ENCODE results near the gene CYB561. TPM values are rescaled to one million over a fixed set of nuclear protein-coding genes. Genes with fewer than 3 reads are reported as not detected.

Gene CYB561
- total and polyA plus RNA-seq, 2 donors (not counting 3 experiments of a cell fraction or from before 2014, with no cell fraction given) = 34.9 to 71.1 TPM

DNA sequence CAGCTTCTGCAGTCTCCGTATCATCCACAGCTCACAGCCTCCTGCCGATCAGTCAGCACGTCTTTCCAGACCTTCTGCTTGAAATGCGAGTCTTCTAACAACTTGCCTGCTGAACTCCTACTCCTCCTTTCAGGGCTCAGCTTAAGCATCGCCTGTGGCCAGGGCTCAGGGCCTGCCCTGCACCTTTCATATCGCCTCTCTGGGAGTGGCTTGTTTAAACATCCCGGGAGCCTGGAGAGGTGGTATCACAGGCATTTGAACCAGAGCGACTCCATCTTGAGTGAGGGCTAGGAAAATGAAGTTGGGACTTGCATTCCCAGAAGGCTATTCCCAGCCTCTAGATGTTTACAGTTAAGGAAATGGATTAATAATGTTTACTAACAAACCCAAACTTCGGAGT, 13.9 kb upstream of the CYB561 start:
- DNase-seq (ENCODE audit: low read depth, low spot score) = no peak
- CTCF ChIA-PET = interaction anchor here (2.7 to 3.4 kb wide), 2 partner anchors 18 to 34 kb away, joined by 12 to 18 read pairs; partner anchors contain the start of gene ACE
- no TSS peak for BruUV-seq (replicated peaks)

More for the DNA sequence above, 13.9 kb upstream of the CYB561 start:
- no peak overlapping the region for H3K9ac ChIP-seq (replicated peaks; ENCODE audit: extremely low read depth, insufficient read depth, low read length)
- no peaks in the 10 kb centered on the region for H3K9me1 ChIP-seq (replicated peaks; ENCODE audit: control insufficient read depth, extremely low read depth, insufficient read depth, low read length)
- peaks cover 11% of the 10 kb centered on the region for H3K4me1 ChIP-seq (ENCODE audit: control insufficient read depth, extremely low read depth, insufficient read depth, low read length)
- no peaks in the 10 kb centered on the region for H3K27me3 ChIP-seq (ENCODE audit: control insufficient read depth in 2 of 2, insufficient read depth in 2 of 2, low read length in 2 of 2)
- FAIRE-seq = no peak
- TF ChIP-seq, protein P1, sequence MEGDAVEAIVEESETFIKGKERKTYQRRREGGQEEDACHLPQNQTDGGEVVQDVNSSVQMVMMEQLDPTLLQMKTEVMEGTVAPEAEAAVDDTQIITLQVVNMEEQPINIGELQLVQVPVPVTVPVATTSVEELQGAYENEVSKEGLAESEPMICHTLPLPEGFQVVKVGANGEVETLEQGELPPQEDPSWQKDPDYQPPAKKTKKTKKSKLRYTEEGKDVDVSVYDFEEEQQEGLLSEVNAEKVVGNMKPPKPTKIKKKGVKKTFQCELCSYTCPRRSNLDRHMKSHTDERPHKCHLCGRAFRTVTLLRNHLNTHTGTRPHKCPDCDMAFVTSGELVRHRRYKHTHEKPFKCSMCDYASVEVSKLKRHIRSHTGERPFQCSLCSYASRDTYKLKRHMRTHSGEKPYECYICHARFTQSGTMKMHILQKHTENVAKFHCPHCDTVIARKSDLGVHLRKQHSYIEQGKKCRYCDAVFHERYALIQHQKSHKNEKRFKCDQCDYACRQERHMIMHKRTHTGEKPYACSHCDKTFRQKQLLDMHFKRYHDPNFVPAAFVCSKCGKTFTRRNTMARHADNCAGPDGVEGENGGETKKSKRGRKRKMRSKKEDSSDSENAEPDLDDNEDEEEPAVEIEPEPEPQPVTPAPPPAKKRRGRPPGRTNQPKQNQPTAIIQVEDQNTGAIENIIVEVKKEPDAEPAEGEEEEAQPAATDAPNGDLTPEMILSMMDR (IDR thresholded peaks at IDR 0.05; ENCODE audit: extremely low read depth in 1 of 2, insufficient read depth in 1 of 2, low read depth in 1 of 2, low read length in 2 of 2) = no peak
- TF ChIP-seq POLR2AphosphoS5 (IDR thresholded peaks at IDR 0.05; ENCODE audit: insufficient read depth, low read depth, low read length) (no peak), JUN (IDR thresholded peaks at IDR 0.05; ENCODE audit: borderline replicate concordance, insufficient read depth, insufficient read length, low read depth) (no peak), POLR2A (IDR thresholded peaks at IDR 0.05; ENCODE audit: low read depth, low read length) (no peak), EZH2 (IDR thresholded peaks at IDR 0.05; ENCODE audit: borderline replicate concordance, low read depth, low read length, severe bottlenecking) (no peak), MYC (IDR thresholded peaks at IDR 0.05; ENCODE audit: low read depth, low read length) (no peak), GATA2 (IDR thresholded peaks at IDR 0.05; ENCODE audit: insufficient read depth, insufficient read length, low read depth, low read length) (no peak), FOS (IDR thresholded peaks at IDR 0.05; ENCODE audit: borderline replicate concordance, insufficient read depth, low read length) (no peak)
- TF ChIP-seq, protein P2, sequence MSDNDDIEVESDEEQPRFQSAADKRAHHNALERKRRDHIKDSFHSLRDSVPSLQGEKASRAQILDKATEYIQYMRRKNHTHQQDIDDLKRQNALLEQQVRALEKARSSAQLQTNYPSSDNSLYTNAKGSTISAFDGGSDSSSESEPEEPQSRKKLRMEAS (IDR thresholded peaks at IDR 0.05; ENCODE audit: insufficient read depth, insufficient read length) = no peak
- no peak overlapping the region for H3K27ac ChIP-seq (ENCODE audit: insufficient read depth, low read depth, low read length)
- H3K9me3 ChIP-seq (replicated peaks; ENCODE audit: control insufficient read depth, insufficient read depth, low read length) = no peaks in the 10 kb centered on the region
- POLR2A ChIA-PET = interaction anchor here (0.6 kb wide), 1 partner anchor 15 kb away, joined by 3 read pairs; no protein-coding TSS in a partner anchor
- no peak overlapping the region for H3K4me2 ChIP-seq (ENCODE audit: insufficient read depth, low read length)
- H3K79me2 ChIP-seq (ENCODE audit: control insufficient read depth, insufficient read depth, low read length) = no peaks in the 10 kb centered on the region
- dilution Hi-C loops (cut with MboI; ENCODE audit: extremely low pct_ligation_motif_present, low sequenced_read_pairs) = no loop called here
- intact Hi-C loops (cut with micrococcal nuclease) = loop anchor here (2.0 kb wide), 1 partner anchor 15 kb away; no protein-coding TSS in a partner anchor
- H2AFZ ChIP-seq (ENCODE audit: low read depth, low read length) = no peak overlapping the region
- no peak overlapping the region for H3K4me3 ChIP-seq (replicated peaks in 1 of 3; ENCODE audit: insufficient read depth in 1 of 3, low read depth in 1 of 3, low read length in 3 of 3)
- no peaks in the 10 kb centered on the region for H3K36me3 ChIP-seq (ENCODE audit: control insufficient read depth in 2 of 2, extremely low read depth in 1 of 2, insufficient read depth in 2 of 2, low read length in 2 of 2)
- no peaks in the 10 kb centered on the region for H4K20me1 ChIP-seq (replicated peaks; ENCODE audit: control insufficient read depth, extremely low read depth, insufficient read depth, low read length)

Measured in endothelial cell of umbilical vein (primary cell).